NCI-H748 (cell line): ENCODE measurements around the gene EHD3.

Source experiments
- DNase-seq: peaks from one replicate; lab custom pipeline; 2025; ENCODE audit not compliant: unreplicated experiment; lab: John Stamatoyannopoulos, UW

EHD3 gene

DNA sequence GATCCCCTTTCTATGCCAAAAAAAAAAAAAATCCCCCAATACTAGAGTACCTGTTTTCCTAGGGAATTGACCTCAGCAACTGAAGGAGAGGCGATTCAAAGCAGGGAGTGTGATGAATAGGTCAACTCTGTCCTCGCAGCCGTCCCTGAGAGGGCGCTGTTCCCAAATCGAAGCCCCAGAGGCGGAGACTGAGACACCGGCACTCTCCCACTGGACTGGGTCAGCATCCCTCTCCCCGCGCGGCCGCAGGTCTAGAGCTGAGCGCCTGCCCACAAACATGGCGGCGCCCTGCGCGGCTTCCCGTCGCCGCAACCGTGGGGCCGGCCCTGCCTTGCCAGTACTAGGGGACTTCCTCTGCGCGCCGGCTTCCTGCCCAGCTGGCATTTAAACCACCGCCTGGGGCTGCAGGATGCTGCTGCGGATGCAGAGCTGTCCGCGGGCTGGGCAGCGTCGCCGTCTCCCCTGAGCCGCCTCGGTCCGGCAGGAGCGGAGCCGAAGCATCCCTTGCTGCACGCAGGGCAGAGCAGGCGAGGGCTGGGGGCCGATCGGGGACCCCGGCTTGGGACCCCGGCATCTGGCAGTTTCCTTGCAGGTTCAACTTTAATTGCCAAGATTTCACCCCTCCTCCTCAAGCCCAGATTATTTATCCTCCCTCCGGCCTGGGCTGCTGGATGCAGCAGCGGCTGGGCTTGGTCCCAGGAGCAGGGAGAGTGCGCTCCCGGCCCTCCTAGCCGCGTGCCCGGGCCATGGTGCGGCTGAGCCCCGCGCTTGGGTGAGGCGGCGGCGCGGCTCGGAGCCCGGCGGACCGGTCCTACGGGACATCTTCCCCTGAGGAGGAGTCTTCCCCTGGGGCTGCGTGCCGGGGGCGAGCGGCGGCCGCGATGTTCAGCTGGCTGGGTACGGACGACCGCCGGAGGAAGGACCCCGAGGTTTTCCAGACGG, at the start of gene EHD3:
Gene EHD3 (plus strand): TSS at position 412 of the 942 bp plus-strand sequence. CDS start 470 bp downstream, at position 882.
- peak; percentile 93 for DNase-seq

DNA sequence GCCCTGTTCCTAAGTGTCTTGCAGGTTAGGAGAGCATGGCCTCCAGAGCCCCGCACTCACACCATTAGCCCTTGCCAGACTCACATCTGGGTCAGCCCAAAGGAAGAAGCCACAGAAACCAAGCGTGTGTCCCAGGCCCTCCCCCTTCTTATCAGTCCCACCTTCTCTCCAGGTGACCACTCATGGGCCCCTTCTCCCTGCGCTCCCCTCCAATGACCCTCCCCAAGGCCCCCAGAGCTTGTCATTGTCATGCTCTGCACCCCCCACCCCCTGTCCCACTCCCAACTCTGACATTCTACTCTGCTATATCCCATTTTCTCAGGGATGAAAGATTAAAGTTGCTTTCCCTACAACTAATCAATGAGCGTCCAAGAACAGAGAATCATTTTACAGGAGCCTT, 46.8 kb upstream of the EHD3 start:
- DNase-seq: no peak

DNA sequence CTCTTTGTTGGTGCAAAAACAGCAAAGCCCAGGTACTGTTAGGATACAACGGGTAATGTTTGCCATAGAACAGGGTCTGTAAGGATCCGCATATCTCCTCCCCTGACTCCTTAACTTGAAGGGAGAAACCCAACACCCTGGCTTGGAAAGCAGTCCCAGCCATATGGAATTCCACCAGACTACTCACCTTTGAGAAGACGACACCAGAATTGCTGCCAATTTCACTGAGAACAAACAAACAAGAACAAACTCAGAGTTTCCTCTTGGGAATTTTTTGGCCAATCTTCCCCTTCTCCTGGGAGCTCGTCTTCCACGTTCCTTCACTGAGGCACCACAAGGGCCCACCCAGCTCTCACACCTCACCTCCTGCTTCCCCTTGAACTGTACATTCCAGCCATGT, 45.8 kb upstream of the EHD3 start:
- DNase-seq: no peak

DNA sequence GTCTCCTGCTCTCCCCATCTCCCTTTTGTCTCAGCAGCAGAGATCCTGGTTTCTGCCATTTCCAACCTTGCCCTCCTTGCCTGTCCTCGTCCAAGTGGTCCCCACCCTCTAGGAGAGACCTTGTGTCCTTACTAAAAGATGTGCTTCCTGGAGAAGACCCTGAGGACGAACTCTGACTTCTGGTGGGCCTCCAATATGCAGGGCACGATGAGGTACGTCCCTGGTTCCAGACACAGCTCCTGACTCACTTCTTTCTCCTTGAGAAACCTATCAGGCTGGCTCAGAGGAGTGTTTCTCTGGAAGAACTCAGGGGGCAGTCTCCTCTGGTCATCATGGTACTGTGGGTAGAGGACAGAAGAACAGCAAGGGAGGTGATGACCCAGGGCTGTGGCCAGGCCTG, 44.8 kb upstream of the EHD3 start:
- DNase-seq: no peak

GRCh38 chr2:31190188-31190587, 43.8 kb upstream of the EHD3 start:
- DNase-seq: no peak

- DNase-seq: no peak
Observed at GRCh38 chr2:31191931-31192330, 42.0 kb upstream of the EHD3 start.

DNA sequence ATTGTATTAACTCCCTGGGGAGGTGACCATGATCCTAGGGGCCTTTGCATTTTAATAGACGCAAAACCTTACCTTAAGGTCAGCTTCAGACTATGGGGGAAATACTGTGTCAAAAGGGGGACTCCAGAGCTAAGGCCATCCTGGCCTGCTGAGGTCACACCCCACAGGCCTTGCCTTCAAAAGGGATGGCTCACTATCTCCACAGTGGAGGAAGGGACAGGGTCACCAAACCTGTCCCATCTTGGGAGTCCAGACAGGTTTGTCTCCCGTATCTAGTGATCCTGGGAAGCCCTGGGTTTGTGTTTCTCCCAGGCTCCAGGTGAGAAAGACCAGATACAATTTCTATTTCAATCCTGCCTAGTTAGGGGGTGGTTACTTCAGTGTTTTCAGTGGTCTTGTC, 41.6 kb upstream of the EHD3 start:
- no peak for DNase-seq

DNA sequence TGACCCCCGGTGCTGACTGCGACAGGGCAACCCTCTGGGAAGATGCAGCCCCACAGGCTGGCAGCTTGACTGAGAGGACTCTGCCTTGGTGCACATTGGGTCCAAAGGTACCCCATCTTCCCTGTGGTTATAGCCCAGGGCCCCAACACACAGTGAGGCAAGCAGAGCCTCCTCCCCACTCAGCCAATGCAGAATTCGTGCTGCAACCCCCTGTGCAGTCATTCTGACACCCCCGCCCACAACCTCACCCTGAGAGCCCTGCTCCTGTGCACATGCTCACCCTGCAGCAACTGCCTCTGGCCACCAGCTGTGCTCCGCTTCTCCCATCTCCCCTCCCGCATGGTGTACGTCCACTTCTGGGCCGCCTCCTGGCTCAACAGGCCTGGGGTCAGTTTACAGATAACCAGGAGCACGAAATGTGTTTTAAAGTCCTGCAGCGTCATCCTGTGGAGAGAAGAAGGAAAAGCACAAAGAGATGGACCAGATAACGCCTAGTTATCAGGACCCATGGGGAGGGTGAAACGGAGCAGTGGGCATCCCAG, 41.0 kb upstream of the EHD3 start:
- DNase-seq: no peak

- no peak for DNase-seq
Observed at GRCh38 chr2:31193806-31194205, 40.1 kb upstream of the EHD3 start.

DNA sequence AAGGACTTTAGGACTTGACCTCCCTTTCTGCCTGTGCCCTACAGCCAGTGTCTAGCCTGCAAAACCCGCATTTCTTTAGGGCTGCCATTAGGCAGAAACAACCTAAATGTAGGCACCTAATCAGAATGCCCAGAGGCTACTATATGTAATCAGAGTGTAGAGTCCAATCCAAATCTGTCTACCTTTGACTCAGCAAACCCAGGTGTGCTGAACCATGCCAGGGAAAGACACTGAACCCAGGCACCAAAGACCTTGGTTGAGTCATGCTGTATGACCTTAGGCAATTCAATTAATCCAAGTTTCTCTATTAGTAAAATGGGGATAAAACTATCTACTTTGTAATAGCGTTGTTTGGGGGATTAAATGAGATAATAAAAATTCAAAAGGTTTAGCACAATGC, 37.3 kb upstream of the EHD3 start:
- no peak for DNase-seq

DNA sequence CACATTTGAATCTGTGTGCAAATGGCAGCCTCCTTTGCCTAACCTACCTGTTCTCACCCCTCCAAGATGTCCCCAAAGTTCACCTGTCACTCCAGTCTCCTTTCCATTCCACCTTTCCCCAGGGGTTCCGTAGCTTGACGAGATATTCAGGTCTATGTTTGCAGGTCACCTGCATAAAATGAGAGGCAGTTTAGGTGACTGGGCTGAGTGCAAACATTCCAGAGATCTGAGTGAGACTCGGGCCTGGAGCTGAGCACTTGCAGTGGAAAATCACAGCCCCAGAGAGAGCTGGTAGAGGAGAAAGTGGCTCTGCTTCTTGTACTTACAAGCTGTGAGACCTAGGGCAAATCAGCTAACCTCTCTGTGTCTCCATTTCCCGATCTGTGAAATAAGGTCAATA, 36.8 kb upstream of the EHD3 start:
- no peak for DNase-seq

- no peak for DNase-seq
Observed at GRCh38 chr2:31197669-31198068, 36.3 kb upstream of the EHD3 start.

DNA sequence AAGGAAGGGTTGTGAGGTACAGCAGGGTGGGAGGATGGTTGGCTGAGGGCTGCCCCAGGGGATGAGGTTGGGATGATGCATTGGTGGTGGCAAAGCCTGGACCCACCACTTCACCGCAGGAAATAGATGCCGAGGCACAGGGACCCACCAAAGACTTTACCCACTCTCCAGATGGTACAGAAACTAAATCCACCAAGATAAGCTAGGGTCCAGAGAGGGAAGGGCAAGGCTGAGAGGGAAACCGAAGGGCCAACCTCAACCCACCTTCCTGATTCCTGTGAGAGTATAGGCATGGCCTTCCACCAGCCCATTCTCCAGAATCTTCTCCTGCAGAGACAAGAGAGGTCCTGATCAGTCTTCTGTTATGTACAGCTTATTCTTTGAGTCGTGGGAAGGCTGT, 34.7 kb upstream of the EHD3 start:
- no peak for DNase-seq

DNA sequence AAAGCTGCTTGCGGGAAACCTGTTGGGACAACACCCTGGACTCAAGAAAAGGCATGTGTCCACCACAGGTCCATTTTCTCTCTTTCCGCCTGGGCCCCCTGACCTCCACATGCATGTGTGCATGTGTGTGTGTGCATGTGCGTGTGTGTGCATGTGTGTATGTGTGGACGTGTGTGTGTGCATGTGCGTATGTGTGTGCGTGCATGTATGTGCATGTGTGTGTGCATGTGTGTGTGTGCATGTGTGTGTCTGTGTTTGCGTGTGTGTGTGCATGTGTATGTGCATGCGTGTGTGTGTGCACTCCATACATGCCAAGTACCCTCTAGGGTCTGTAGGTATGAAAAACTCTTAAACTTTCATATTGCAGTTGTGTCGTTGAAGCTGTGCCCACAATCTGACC, 33.0 kb upstream of the EHD3 start:
- no peak for DNase-seq

DNA sequence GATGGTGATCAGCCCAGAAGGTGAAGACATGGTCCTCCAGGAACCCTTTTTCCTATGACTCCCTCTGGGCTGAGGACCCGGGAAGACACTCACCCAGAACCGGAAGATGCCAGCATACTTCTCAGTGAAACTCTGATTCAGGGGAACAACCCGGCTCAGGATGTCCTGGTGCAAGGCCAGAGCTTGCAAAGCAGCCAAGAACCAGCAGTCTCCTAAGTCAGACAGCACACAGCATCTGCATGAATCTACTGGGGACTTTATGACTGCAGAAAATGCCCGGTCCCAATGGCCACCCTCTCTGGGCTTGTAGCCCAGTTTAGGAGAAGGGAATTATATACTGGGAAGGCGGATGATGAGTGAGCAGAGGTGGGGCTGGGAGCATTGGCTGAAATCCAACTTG, 31.9 kb upstream of the EHD3 start:
- no peak for DNase-seq

- no peak for DNase-seq
Observed at GRCh38 chr2:31202833-31203232, 31.1 kb upstream of the EHD3 start.

- no peak for DNase-seq
Observed at GRCh38 chr2:31203916-31204315, 30.0 kb upstream of the EHD3 start.

GRCh38 chr2:31204783-31205182, 29.2 kb upstream of the EHD3 start:
- no peak for DNase-seq

- peak; percentile 0 for DNase-seq
Observed at GRCh38 chr2:31205186-31205585, 28.8 kb upstream of the EHD3 start.

DNA sequence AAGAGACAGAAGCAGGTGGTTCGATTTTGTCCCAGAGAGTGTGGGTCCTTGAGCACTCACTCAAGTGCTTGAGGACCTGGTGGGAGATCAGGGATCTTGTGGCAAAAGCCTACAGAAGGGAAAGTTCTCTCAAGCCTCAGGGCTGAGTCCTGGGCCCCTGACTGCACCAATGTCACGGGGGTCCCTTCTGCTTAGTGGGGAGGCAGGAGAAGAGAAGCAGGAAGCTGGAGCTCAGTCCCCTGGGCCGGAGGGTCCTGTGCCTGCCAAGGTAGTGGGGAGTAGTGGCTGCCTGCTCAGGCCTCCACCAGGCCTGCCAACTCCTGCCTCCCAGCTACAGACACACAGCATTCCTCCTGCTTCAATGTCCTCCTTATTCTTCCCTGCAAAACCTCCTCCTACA, 28.3 kb upstream of the EHD3 start:
- no peak for DNase-seq

DNA sequence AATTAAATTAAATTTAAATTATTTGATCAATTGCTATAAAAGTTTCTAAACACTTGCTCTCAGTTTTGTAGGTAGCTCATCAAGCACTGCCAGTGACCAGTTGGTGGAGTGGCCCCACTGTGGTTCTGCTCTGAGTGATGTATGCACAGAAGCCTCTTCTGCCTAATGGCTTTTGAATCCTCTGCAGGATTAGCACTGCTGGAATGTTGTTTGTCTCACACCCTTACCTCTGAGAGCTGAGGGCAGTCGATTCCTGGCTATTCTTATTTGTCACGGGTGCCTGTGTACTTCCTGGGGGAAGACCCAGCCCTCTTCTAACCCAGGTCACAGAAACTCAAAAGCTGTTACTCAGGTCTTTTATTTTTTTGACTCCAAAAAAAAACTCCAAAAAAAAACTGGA, 26.2 kb upstream of the EHD3 start:
- DNase-seq: no peak

- no peak for DNase-seq
Observed at GRCh38 chr2:31208240-31208639, 25.7 kb upstream of the EHD3 start.
